H9 (cell line): ENCODE data around the gene ZNF33A. TPM values are rescaled to one million over a fixed set of nuclear protein-coding genes. Genes with fewer than 3 reads are reported as not detected.
A peak's percentile ranks its signal among the peaks of the same experiment; 100 is the strongest.

Experiments
- DNase-seq: peaks from one replicate; pipeline ENCODE4 v3.0.0-alpha.2; 2017
- H2AFZ ChIP-seq: one replicate; pipeline ENCODE4 v1.6.1; 2013; ENCODE audit warnings: mild to moderate bottlenecking, low read length, control low read depth, moderate library complexity
- H2AK5ac ChIP-seq: 2 replicates; pipeline ENCODE4 v1.6.1; 2013; ENCODE audit warnings: low read length, control low read depth, mixed read lengths; ENCODE audit not compliant: insufficient read length
- H2BK120ac ChIP-seq: one replicate; pipeline ENCODE4 v1.6.1; 2013; ENCODE audit warnings: low read depth, mild to moderate bottlenecking, low read length, control low read depth, inconsistent platforms; ENCODE audit not compliant: poor library complexity, severe bottlenecking
- H2BK12ac ChIP-seq: 2 replicates; pipeline ENCODE4 v1.6.1; 2013; ENCODE audit warnings: low read length, control low read depth, mixed read lengths, low read depth; ENCODE audit not compliant: insufficient read length
- H2BK15ac ChIP-seq: 2 replicates; pipeline ENCODE4 v1.6.1; 2013; ENCODE audit warnings: low read depth, low read length, control low read depth
- H2BK20ac ChIP-seq: one replicate; pipeline ENCODE4 v1.6.1; 2013; ENCODE audit warnings: low read depth, mild to moderate bottlenecking, low read length, control low read depth, inconsistent platforms; ENCODE audit not compliant: poor library complexity, severe bottlenecking
- H2BK5ac ChIP-seq: 2 replicates; pipeline ENCODE4 v1.6.1; 2013; ENCODE audit warnings: low read length, control low read depth, mixed read lengths; ENCODE audit not compliant: insufficient read length
- H3K14ac ChIP-seq: 2 replicates; pipeline ENCODE4 v1.6.1; 2013; ENCODE audit warnings: low read length, control low read depth; ENCODE audit not compliant: insufficient read depth
- H3K18ac ChIP-seq: 2 replicates; pipeline ENCODE4 v1.6.1; 2013; ENCODE audit warnings: low read depth, mild to moderate bottlenecking, mixed read lengths, low read length, control low read depth; ENCODE audit not compliant: insufficient read length
- H3K23ac ChIP-seq: 2 replicates; pipeline ENCODE4 v1.6.1; 2013; ENCODE audit warnings: low read length, control low read depth, mixed read lengths, low read depth; ENCODE audit not compliant: insufficient read length
- H3K23me2 ChIP-seq: 2 replicates; pipeline ENCODE4 v1.6.1; 2013; ENCODE audit warnings: low read depth, mild to moderate bottlenecking, mixed read lengths, low read length, control low read depth; ENCODE audit not compliant: insufficient read length, poor library complexity, severe bottlenecking
- H3K27ac ChIP-seq: 2 replicates; pipeline ENCODE4 v1.5.1; 2013; ENCODE audit warnings: low read length, control low read depth, mixed read lengths, low read depth; ENCODE audit not compliant: insufficient read length
- H3K27me3 ChIP-seq: 2 replicates; pipeline ENCODE4 v1.6.1; 2013; ENCODE audit warnings: low read length, control low read depth, inconsistent platforms; ENCODE audit not compliant: insufficient read depth
- H3K4ac ChIP-seq: 2 replicates; pipeline ENCODE4 v1.6.1; 2013; ENCODE audit warnings: low read depth, mild to moderate bottlenecking, control low read depth, inconsistent platforms, low read length, moderate library complexity
- H3K4me1 ChIP-seq: 2 replicates; pipeline ENCODE4 v1.6.1; 2013; ENCODE audit warnings: low read length, control low read depth, inconsistent platforms; ENCODE audit not compliant: insufficient read depth
- H3K4me2 ChIP-seq: 2 replicates; pipeline ENCODE4 v1.6.1; 2013; ENCODE audit warnings: low read length, control low read depth, mixed read lengths; ENCODE audit not compliant: insufficient read length, insufficient read depth
- H3K56ac ChIP-seq: 2 replicates; pipeline ENCODE4 v1.6.1; 2013; ENCODE audit warnings: low read depth, mild to moderate bottlenecking, mixed read lengths, low read length, control low read depth; ENCODE audit not compliant: insufficient read length
- H3K79me1 ChIP-seq: 2 replicates; pipeline ENCODE4 v1.6.1; 2013; ENCODE audit warnings: low read depth, mild to moderate bottlenecking, moderate library complexity, low read length, control low read depth, inconsistent platforms; ENCODE audit not compliant: insufficient read depth, poor library complexity, severe bottlenecking
- H3K79me2 ChIP-seq: 2 replicates; pipeline ENCODE4 v1.6.1; 2013; ENCODE audit warnings: low read length, control low read depth, inconsistent platforms; ENCODE audit not compliant: insufficient read depth
- H3K9ac ChIP-seq: 2 replicates; pipeline ENCODE4 v1.6.1; 2013; ENCODE audit warnings: low read length, control low read depth, mixed read lengths; ENCODE audit not compliant: insufficient read length; ENCODE audit errors: extremely low read depth
- H3K9me3 ChIP-seq: one replicate; pipeline ENCODE4 v1.6.1; 2013; ENCODE audit warnings: low read depth, low read length, inconsistent platforms; ENCODE audit not compliant: control insufficient read depth
- H3T11ph ChIP-seq: one replicate; pipeline ENCODE4 v1.6.1; 2013; ENCODE audit warnings: mild to moderate bottlenecking, low read length, control low read depth, inconsistent platforms
- H4K20me1 ChIP-seq: one replicate; pipeline ENCODE4 v1.6.1; 2013; ENCODE audit not compliant: control insufficient read depth, insufficient read length, insufficient read depth
- H4K5ac ChIP-seq: 2 replicates; pipeline ENCODE4 v1.6.1; 2013; ENCODE audit warnings: low read depth, mild to moderate bottlenecking, mixed read lengths, low read length, control low read depth; ENCODE audit not compliant: insufficient read length
- H4K8ac ChIP-seq: replicated peaks from 2 replicates; pipeline ENCODE4 v1.6.1; 2013; ENCODE audit warnings: low read length, control low read depth, mixed read lengths, low read depth; ENCODE audit not compliant: insufficient read length
- H4K91ac ChIP-seq: 2 replicates; pipeline ENCODE4 v1.6.1; 2013; ENCODE audit warnings: low read depth, mild to moderate bottlenecking, moderate library complexity, mixed read lengths, low read length, control low read depth; ENCODE audit not compliant: insufficient read length
- H3K27ac Mint-ChIP-seq, 3 experiments: 2 replicates in 2 of 3; 3 replicates in 1 of 3; pipeline ENCODE4 v1.8.0; 2020 to 2021; ENCODE audit warnings: mixed read lengths in 3 of 3, mild to moderate bottlenecking in 1 of 3, moderate library complexity in 1 of 3
- H3K27me3 Mint-ChIP-seq: 2 replicates; pipeline ENCODE4 v1.8.0; 2021; ENCODE audit warnings: low read depth, mild to moderate bottlenecking, moderate library complexity, mixed read lengths
- H3K36me3 Mint-ChIP-seq, 3 experiments: 2 replicates in 2 of 3; 3 replicates in 1 of 3; pipeline ENCODE4 v1.8.0; 2020 to 2021; ENCODE audit warnings: low read depth in 3 of 3, mixed read lengths in 3 of 3; ENCODE audit not compliant: insufficient read depth in 1 of 3
- H3K4me1 Mint-ChIP-seq, 2 experiments: 2 replicates each; pipeline ENCODE4 v1.8.0; 2020; ENCODE audit warnings: mixed read lengths in 2 of 2
- H3K4me3 Mint-ChIP-seq, 2 experiments: 2 replicates in 1 of 2; 3 replicates in 1 of 2; pipeline ENCODE4 v1.8.0; 2020 to 2021; ENCODE audit warnings: mild to moderate bottlenecking in 2 of 2, mixed read lengths in 2 of 2, moderate library complexity in 1 of 2
- H3K9me3 Mint-ChIP-seq, 2 experiments: 2 replicates in 1 of 2; 3 replicates in 1 of 2; pipeline ENCODE4 v1.8.0; 2020; ENCODE audit warnings: mild to moderate bottlenecking in 2 of 2, mixed read lengths in 2 of 2, moderate library complexity in 1 of 2
- CTCF ChIP-seq: fragments of 200-600 bp; sonication (generic); conservative IDR thresholded peaks from 3 replicates; pipeline ENCODE4 v1.8.0; 2021; ENCODE audit warnings: antibody characterized with exemption, mild to moderate bottlenecking
- WGBS: extraction: QIAGEN DNeasy Blood & Tissue Kit; methylation state at CpG from one replicate; pipeline ENCODE4 v1.1.7; 2013; ENCODE audit warnings: missing lambda C conversion rate, low lambda C conversion rate, mixed read lengths; ENCODE audit not compliant: insufficient read length; ENCODE audit errors: extremely low coverage; 5-methylcytosine and 5-hydroxymethylcytosine counted together
- total RNA-seq: library from RNA; stranded (reverse); gene quantifications from 2 replicates; pipeline ENCODE4 v1.2.1, GENCODE V29; 2021

Gene ZNF33A
- total RNA-seq, 1 experiment from 2014 or later = 42.7 TPM

DNA sequence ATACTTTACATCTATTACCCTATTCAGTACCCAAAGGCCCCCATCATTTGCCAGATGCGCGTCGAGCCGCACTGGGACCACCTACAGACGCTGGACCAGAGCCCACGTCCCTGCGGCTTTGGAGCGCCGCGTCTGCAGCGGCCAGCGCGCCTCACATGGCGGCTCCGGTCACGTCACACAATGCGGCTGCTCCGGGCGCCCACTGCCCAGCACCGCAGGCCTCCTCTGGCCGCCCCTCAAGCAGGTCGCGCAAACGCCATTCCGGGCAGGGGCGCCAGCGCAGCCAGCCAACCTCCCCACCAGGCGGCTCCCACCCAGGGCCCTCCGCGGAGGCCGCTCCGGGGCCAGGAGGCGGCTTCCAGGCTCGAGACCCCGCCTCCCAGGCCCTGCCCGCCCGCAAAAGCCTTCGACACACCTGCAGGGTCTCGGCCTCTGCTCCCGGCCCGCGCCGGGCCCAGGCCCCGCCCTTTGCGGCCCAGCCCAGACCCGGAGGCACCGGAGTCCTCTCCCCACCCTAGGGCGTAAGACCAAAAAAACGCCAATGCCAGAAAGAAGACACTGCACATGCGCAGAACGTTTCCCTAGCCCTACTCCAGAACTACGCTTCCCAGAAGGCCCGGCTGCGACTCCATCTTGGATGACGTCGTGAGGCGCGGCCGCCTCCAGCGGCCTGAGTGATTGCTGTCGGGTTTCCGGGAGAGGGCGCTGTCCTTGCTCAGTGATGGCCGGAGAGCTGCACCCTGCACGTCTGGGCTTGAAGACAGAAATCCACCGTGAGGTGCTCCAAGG lies 34.2 kb upstream of the ZNF33A start, which contains the start of gene ZNF25:
TSS of gene ZNF25 (minus strand) at position 557 of the 789 bp plus-strand sequence. CDS start 4,925 bp downstream, outside the sequence.
- Histone ChIP-seq H2BK15ac (no peak within 1 kb of the TSS; the same call in 1 of the 2 replicates), H3K4ac (no peak within 1 kb of the TSS), H3K79me1 (no peaks in the 10 kb centered on the region), H4K91ac (no peak within 1 kb of the TSS), H2BK120ac (no peak within 1 kb of the TSS), H3K79me2 (no peaks in the 10 kb centered on the region), H4K5ac (peak within 1 kb of the TSS; percentile 79), H4K20me1 (no peaks in the 10 kb centered on the region), H3K23me2 (peaks cover 5% of the 10 kb centered on the region), H2BK5ac (no peak within 1 kb of the TSS), H2BK20ac (no peak within 1 kb of the TSS), H3K18ac (peak within 1 kb of the TSS; percentile 72), H4K8ac (no peak within 1 kb of the TSS), H3K14ac (peak within 1 kb of the TSS; percentile 92), H3K9me3 (no peaks in the 10 kb centered on the region), H3K56ac (no peak within 1 kb of the TSS), H3K9ac (peak within 1 kb of the TSS; percentile 52), H2AK5ac (no peak within 1 kb of the TSS), H2BK12ac (no peak within 1 kb of the TSS), H3K4me1 (no peaks in the 10 kb centered on the region), H3T11ph (no peak within 1 kb of the TSS), H3K27ac (no peak within 1 kb of the TSS), H3K4me2 (peak within 1 kb of the TSS; percentile 95), H2AFZ (peak within 1 kb of the TSS; percentile 89), H3K23ac (no peak within 1 kb of the TSS), H3K27me3 (no peaks in the 10 kb centered on the region)
- peak within 1 kb of the TSS; percentile 79 to 95 (median 91) for H3K27ac Mint-ChIP-seq
- peaks cover 0 to 4% (median 0%) of the 10 kb centered on the region in 3 experiments; a peak in 3 of 7 replicates for H3K36me3 Mint-ChIP-seq
- H3K4me1 Mint-ChIP-seq = peaks cover 5 to 13% of the 10 kb centered on the region in 2 experiments; a peak in 2 of 4 replicates
- peaks cover 39 to 41% of the 10 kb centered on the region in 2 experiments for H3K9me3 Mint-ChIP-seq
- peak; percentile 98 for DNase-seq
- H3K4me3 Mint-ChIP-seq = peak within 1 kb of the TSS; percentile 83 to 88
- no peaks in the 10 kb centered on the region; the same call in 1 of the 2 replicates for H3K27me3 Mint-ChIP-seq
- peak; percentile 84 for TF ChIP-seq CTCF
- WGBS = no CpG with 5 or more reads among the region's 66 CpGs
